Measurements from ENCODE around the gene ANKRD2. TPM values are rescaled to one million over a fixed set of nuclear protein-coding genes. Genes with fewer than 3 reads are reported as not detected.

ANKRD2 gene
- total RNA-seq, 1 experiment from 2014 or later: 0.98 TPM

- H3K9me3 ChIP-seq (ENCODE audit: control insufficient read depth, insufficient read depth, low read depth, low read length): no peaks in the 10 kb centered on the region
- in situ Hi-C loops (cut with HindIII; ENCODE audit: low pct_unique_long_range_greater_than_20kb, low sequenced_read_pairs): no loop called here
- ChIA-PET CTCF (interaction anchor here (0.6 to 1.5 kb wide), 5 partner anchors 10 to 175 kb away, joined by 3 to 5 read pairs (median 4); partner anchors contain the start of gene ANKRD2), POLR2A (interaction anchor here (0.6 kb wide), 1 partner anchor 19 kb away, joined by 3 read pairs; no protein-coding TSS in a partner anchor)
- DNase-seq (ENCODE audit: low read depth, low spot score): no peak
- no TSS peak for BruUV-seq (replicated peaks)
- TF ChIP-seq, protein P1, sequence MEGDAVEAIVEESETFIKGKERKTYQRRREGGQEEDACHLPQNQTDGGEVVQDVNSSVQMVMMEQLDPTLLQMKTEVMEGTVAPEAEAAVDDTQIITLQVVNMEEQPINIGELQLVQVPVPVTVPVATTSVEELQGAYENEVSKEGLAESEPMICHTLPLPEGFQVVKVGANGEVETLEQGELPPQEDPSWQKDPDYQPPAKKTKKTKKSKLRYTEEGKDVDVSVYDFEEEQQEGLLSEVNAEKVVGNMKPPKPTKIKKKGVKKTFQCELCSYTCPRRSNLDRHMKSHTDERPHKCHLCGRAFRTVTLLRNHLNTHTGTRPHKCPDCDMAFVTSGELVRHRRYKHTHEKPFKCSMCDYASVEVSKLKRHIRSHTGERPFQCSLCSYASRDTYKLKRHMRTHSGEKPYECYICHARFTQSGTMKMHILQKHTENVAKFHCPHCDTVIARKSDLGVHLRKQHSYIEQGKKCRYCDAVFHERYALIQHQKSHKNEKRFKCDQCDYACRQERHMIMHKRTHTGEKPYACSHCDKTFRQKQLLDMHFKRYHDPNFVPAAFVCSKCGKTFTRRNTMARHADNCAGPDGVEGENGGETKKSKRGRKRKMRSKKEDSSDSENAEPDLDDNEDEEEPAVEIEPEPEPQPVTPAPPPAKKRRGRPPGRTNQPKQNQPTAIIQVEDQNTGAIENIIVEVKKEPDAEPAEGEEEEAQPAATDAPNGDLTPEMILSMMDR (IDR thresholded peaks at IDR 0.05): no peak
- TF ChIP-seq, protein P2, sequence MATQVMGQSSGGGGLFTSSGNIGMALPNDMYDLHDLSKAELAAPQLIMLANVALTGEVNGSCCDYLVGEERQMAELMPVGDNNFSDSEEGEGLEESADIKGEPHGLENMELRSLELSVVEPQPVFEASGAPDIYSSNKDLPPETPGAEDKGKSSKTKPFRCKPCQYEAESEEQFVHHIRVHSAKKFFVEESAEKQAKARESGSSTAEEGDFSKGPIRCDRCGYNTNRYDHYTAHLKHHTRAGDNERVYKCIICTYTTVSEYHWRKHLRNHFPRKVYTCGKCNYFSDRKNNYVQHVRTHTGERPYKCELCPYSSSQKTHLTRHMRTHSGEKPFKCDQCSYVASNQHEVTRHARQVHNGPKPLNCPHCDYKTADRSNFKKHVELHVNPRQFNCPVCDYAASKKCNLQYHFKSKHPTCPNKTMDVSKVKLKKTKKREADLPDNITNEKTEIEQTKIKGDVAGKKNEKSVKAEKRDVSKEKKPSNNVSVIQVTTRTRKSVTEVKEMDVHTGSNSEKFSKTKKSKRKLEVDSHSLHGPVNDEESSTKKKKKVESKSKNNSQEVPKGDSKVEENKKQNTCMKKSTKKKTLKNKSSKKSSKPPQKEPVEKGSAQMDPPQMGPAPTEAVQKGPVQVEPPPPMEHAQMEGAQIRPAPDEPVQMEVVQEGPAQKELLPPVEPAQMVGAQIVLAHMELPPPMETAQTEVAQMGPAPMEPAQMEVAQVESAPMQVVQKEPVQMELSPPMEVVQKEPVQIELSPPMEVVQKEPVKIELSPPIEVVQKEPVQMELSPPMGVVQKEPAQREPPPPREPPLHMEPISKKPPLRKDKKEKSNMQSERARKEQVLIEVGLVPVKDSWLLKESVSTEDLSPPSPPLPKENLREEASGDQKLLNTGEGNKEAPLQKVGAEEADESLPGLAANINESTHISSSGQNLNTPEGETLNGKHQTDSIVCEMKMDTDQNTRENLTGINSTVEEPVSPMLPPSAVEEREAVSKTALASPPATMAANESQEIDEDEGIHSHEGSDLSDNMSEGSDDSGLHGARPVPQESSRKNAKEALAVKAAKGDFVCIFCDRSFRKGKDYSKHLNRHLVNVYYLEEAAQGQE (IDR thresholded peaks at IDR 0.05; ENCODE audit: insufficient read depth in 1 of 2, low read depth in 2 of 2, low read length in 1 of 2): no peak
- no peak for TF ChIP-seq POLR2AphosphoS5 (IDR thresholded peaks at IDR 0.05; ENCODE audit: low read depth, low read length)
- TF ChIP-seq TCF7L2 (IDR thresholded peaks at IDR 0.05; ENCODE audit: low read depth, low read length): no peak
- no peak for TF ChIP-seq SIN3A (IDR thresholded peaks at IDR 0.05; ENCODE audit: borderline replicate concordance, insufficient read depth, low read depth, low read length)
- H3K27me3 ChIP-seq (ENCODE audit: control insufficient read depth, insufficient read depth, low read length): no peaks in the 10 kb centered on the region
- intact Hi-C loops (cut with micrococcal nuclease; ENCODE audit: unreplicated experiment): no loop called here
- peak overlapping the region; percentile 66 for H3K27ac ChIP-seq (ENCODE audit: low read length)
- ATAC-seq: peak; percentile 85
- no peaks in the 10 kb centered on the region for H3K36me3 ChIP-seq (ENCODE audit: control insufficient read depth, insufficient read depth, low read length)
- H3K4me3 ChIP-seq (ENCODE audit: low read depth in 2 of 2, low read length in 2 of 2): no peak overlapping the region
- H3K4me1 ChIP-seq (ENCODE audit: control insufficient read depth, insufficient read depth, low read length): peaks cover 14% of the 10 kb centered on the region; the same call in 1 of the 2 replicates
Observed at GRCh38 chr10:97596101-97597082, 23.8 kb downstream of the ANKRD2 start.

DNA sequence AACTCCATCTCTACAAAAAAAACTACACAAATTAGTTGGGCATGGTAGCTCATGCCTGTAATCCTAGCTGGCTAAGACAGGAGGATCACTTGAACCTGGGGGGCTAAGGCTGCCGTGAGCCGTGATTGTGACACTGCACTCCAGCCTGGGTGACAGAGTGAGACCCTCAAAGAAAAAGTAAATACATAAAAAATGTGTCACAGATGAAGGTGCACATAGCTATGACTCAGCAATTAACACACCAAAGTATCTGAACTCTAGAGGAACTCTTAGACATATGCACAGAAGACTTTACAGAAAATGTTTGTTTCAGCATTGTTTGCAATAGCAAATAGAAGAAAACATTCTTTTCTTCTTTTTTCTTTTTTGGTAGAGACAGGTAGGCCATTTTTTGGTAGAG lies 25.2 kb downstream of the ANKRD2 start:
- H3K4me1 ChIP-seq (ENCODE audit: control insufficient read depth, insufficient read depth, low read length): peaks cover 14% of the 10 kb centered on the region; the same call in 1 of the 2 replicates
- DNase-seq (ENCODE audit: low read depth, low spot score) (no peak), ATAC-seq (no peak)
- BruUV-seq (replicated peaks): no TSS peak
- H3K4me3 ChIP-seq (ENCODE audit: low read depth in 2 of 2, low read length in 2 of 2): no peak overlapping the region
- TF ChIP-seq TCF7L2 (IDR thresholded peaks at IDR 0.05; ENCODE audit: low read depth, low read length): no peak
- TF ChIP-seq, protein P2 (IDR thresholded peaks at IDR 0.05; ENCODE audit: insufficient read depth in 1 of 2, low read depth in 2 of 2, low read length in 1 of 2): no peak
- no peak for TF ChIP-seq SIN3A (IDR thresholded peaks at IDR 0.05; ENCODE audit: borderline replicate concordance, insufficient read depth, low read depth, low read length)
- TF ChIP-seq, protein P1 (IDR thresholded peaks at IDR 0.05): no peak
- ChIA-PET POLR2A (no interaction called here), CTCF (no interaction called here)
- in situ Hi-C loops (cut with HindIII; ENCODE audit: low pct_unique_long_range_greater_than_20kb, low sequenced_read_pairs): no loop called here
- H3K36me3 ChIP-seq (ENCODE audit: control insufficient read depth, insufficient read depth, low read length): no peaks in the 10 kb centered on the region
- no peaks in the 10 kb centered on the region for H3K9me3 ChIP-seq (ENCODE audit: control insufficient read depth, insufficient read depth, low read depth, low read length)
- intact Hi-C loops (cut with micrococcal nuclease; ENCODE audit: unreplicated experiment): no loop called here
- H3K27me3 ChIP-seq (ENCODE audit: control insufficient read depth, insufficient read depth, low read length): no peaks in the 10 kb centered on the region
- peak overlapping the region; percentile 19; the same call in 1 of the 2 replicates for H3K27ac ChIP-seq (ENCODE audit: low read length)

Measured in Panc1 (cell line).